Ishikawa (cell line): ENCODE measurements around the gene LCN6.

Source experiments
- CEBPB ChIP-seq: IDR thresholded peaks from 2 replicates; pipeline ENCODE4 v1.6.1; 2012
- CREB1 ChIP-seq: IDR thresholded peaks from 2 replicates; pipeline ENCODE4 v1.6.1; 2012; ENCODE audit warnings: low read depth
- EP300 ChIP-seq: IDR thresholded peaks from 2 replicates; pipeline ENCODE4 v1.6.1; 2012; ENCODE audit warnings: borderline replicate concordance
- MAX ChIP-seq: IDR thresholded peaks from 2 replicates; pipeline ENCODE4 v1.6.1; 2012
- NFIC ChIP-seq: IDR thresholded peaks from 2 replicates; pipeline ENCODE4 v1.6.1; 2012
- RAD21 ChIP-seq: IDR thresholded peaks from 2 replicates; pipeline ENCODE4 v1.6.1; 2012; ENCODE audit warnings: low read depth
- REST ChIP-seq: IDR thresholded peaks from 2 replicates; pipeline ENCODE4 v1.6.1; 2012; ENCODE audit warnings: low read depth, mild to moderate bottlenecking
- TAF1 ChIP-seq: IDR thresholded peaks from 2 replicates; pipeline ENCODE4 v1.6.1; 2012; ENCODE audit warnings: low read depth, mild to moderate bottlenecking
- TEAD4 ChIP-seq: IDR thresholded peaks from 2 replicates; pipeline ENCODE4 v1.6.1; 2012
- USF1 ChIP-seq: IDR thresholded peaks from 2 replicates; pipeline ENCODE4 v1.6.1; 2012
- YY1 ChIP-seq: IDR thresholded peaks from 2 replicates; pipeline ENCODE4 v1.6.1; 2012; ENCODE audit warnings: low read depth
- ZBTB7A ChIP-seq: IDR thresholded peaks from 2 replicates; pipeline ENCODE4 v1.6.1; 2012; ENCODE audit warnings: low read depth

GRCh38 chr9:136735812-136736480, 12.4 kb downstream of the LCN6 start:
- TF ChIP-seq REST = no peak
- TF ChIP-seq YY1 = no peak
- no peak for TF ChIP-seq EP300
- no peak for TF ChIP-seq NFIC
- TF ChIP-seq MAX = no peak
- no peak for TF ChIP-seq RAD21
- TF ChIP-seq USF1 = no peak
- no peak for TF ChIP-seq TAF1
- TF ChIP-seq TEAD4 = no peak
- TF ChIP-seq ZBTB7A = no peak
- no peak for TF ChIP-seq CREB1
- no peak for TF ChIP-seq CEBPB
